GM12891 (cell line): Measurements from ENCODE around the gene LRP1-AS.

ENCODE experiments used
- PAX5 ChIP-seq: IDR thresholded peaks from 2 replicates; pipeline ENCODE4 v1.6.1; 2011; ENCODE audit warnings: low read length, moderate library complexity, mild to moderate bottlenecking; ENCODE audit not compliant: insufficient read depth, severe bottlenecking
- POLR2A ChIP-seq: IDR thresholded peaks from 2 replicates; pipeline ENCODE4 v1.6.1; 2011; ENCODE audit warnings: low read depth, low read length, control low read depth
- POLR2AphosphoS5 ChIP-seq: IDR thresholded peaks from 2 replicates; pipeline ENCODE4 v1.6.1; 2011; ENCODE audit warnings: low read depth, low read length, control low read depth
- TAF1 ChIP-seq: IDR thresholded peaks from 2 replicates; pipeline ENCODE4 v1.6.1; 2011; ENCODE audit warnings: low read depth, low read length, control low read depth

DNA sequence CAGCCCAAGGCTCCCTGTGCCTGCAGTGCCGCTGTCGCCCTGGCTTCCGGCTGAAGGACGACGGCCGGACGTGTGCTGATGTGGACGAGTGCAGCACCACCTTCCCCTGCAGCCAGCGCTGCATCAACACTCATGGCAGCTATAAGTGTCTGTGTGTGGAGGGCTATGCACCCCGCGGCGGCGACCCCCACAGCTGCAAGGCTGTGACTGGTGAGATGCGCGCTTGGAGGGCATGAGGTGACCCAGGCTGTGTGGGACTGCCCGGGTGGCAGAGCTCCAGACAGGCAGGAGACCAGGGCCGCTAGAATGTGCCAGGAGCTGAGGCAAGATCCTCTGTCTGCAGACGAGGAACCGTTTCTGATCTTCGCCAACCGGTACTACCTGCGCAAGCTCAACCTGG lies 49.5 kb upstream of the LRP1-AS start:
- TF ChIP-seq POLR2A (no peak), TAF1 (no peak), POLR2AphosphoS5 (no peak), PAX5 (no peak)
